GM12878 (cell line): Measurements from ENCODE around the gene OR7G2. TPM values are rescaled to one million over a fixed set of nuclear protein-coding genes. Genes with fewer than 3 reads are reported as not detected.
A peak's percentile ranks its signal among the peaks of the same experiment; 100 is the strongest.

Experiments used
- CBX5 ChIP-seq: sonication (generic); IDR thresholded peaks from 2 replicates; pipeline ENCODE4 v1.6.1; 2016; ENCODE audit warnings: low read depth, moderate library complexity, mild to moderate bottlenecking, inconsistent platforms
- GATAD2B ChIP-seq: fragments of 450-650 bp; conservative IDR thresholded peaks from 2 replicates; pipeline ENCODE4 v1.6.1; 2017; ENCODE audit warnings: low read depth, mild to moderate bottlenecking, moderate library complexity
- HDAC2 ChIP-seq: fragments of 200-600 bp; sonication (generic); IDR thresholded peaks from 2 replicates; pipeline ENCODE4 v1.6.1; 2017
- HDGF ChIP-seq: fragments of 450-650 bp; IDR thresholded peaks from 2 replicates; pipeline ENCODE4 v1.6.1; 2016; ENCODE audit warnings: antibody characterized with exemption
- IKZF1 ChIP-seq: fragments of 450-650 bp; conservative IDR thresholded peaks from 2 replicates; pipeline ENCODE4 v1.6.1; 2017; ENCODE audit warnings: antibody characterized with exemption, mild to moderate bottlenecking
- KLF5 ChIP-seq: fragments of 450-650 bp; IDR thresholded peaks from 2 replicates; pipeline ENCODE4 v1.6.1; 2014; ENCODE audit warnings: mild to moderate bottlenecking; ENCODE audit not compliant: partially characterized antibody
- RBBP5 ChIP-seq: fragments of 200-600 bp; sonication (generic); conservative IDR thresholded peaks from 2 replicates; pipeline ENCODE4 v1.6.1; 2016
- RFX5 ChIP-seq: IDR thresholded peaks from 2 replicates; pipeline ENCODE4 v1.6.1; 2011; ENCODE audit warnings: low read depth, low read length, improper control_type of control experiment
- RUNX3 ChIP-seq: IDR thresholded peaks from 2 replicates; pipeline ENCODE4 v1.6.1; 2012; ENCODE audit warnings: low read length, inconsistent platforms
- SMAD1 ChIP-seq: fragments of 450-650 bp; IDR thresholded peaks from 2 replicates; pipeline ENCODE4 v1.6.1; 2018; ENCODE audit warnings: mild to moderate bottlenecking, low read depth; ENCODE audit not compliant: partially characterized antibody
- STAT3 ChIP-seq: IDR thresholded peaks from 2 replicates; pipeline ENCODE4 v1.6.1; 2011; ENCODE audit warnings: low read depth, low read length, improper control_type of control experiment
- TCF7 ChIP-seq: IDR thresholded peaks from 2 replicates; pipeline ENCODE4 v1.6.1; 2014; ENCODE audit warnings: antibody characterized with exemption, borderline replicate concordance
- YBX1 ChIP-seq: fragments of 450-650 bp; IDR thresholded peaks from 2 replicates; pipeline ENCODE4 v1.6.1; 2016; ENCODE audit warnings: antibody characterized with exemption
- polyA plus RNA-seq, 11 experiments: library from polyadenylated mRNA; depleted of rRNA in 4 of 11; unstranded in 6 of 11; stranded (reverse) in 5 of 11; fragments of >200 nt; fragmentation: Nextera tagmentation in 4 of 11; fragmentation: Illumina TruSeq in 1 of 11; extraction: Ambion mirVana in 4 of 11; extraction: Trizol in 1 of 11; gene quantifications; 1 replicate in 1 of 11; 2 replicates in 10 of 11; pipeline versions ENCODE4 v1.2.1 to v1.2.3, GENCODE V29; 2011 to 2016; ENCODE audit warnings: inconsistent platforms in 2 of 11, missing spikeins in 2 of 11, low read depth in 1 of 11
- total RNA-seq, 4 experiments: library from RNA; depleted of rRNA in 3 of 4; stranded (reverse); fragments of >200 nt in 3 of 4; fragmentation: Illumina TruSeq in 1 of 4; extraction: Trizol in 1 of 4; gene quantifications; 2 replicates each; pipeline versions ENCODE4 v1.2.1 to v1.2.3, GENCODE V29; 2013 to 2021
- TF ChIP-seq, protein P1 (sequence below): IDR thresholded peaks from 2 replicates; pipeline ENCODE4 v1.6.1; 2011; ENCODE audit warnings: borderline replicate concordance, low read depth, mild to moderate bottlenecking, moderate library complexity, low read length; ENCODE audit not compliant: insufficient read depth, poor library complexity, severe bottlenecking
- TF ChIP-seq, protein P2 (sequence below): IDR thresholded peaks from 2 replicates; pipeline ENCODE4 v1.6.1; 2012; ENCODE audit warnings: low read depth, low read length, improper control_type of control experiment
- TF ChIP-seq, protein P3 (sequence below): fragments of 450-650 bp; IDR thresholded peaks from 2 replicates; pipeline ENCODE4 v1.6.1; 2014; ENCODE audit warnings: mild to moderate bottlenecking
- TF ChIP-seq, protein P4 (sequence below): fragments of 150-350 bp; IDR thresholded peaks from 2 replicates; pipeline ENCODE4 v1.6.1; 2014; ENCODE audit warnings: mild to moderate bottlenecking, low read depth, low read length
- TF ChIP-seq, protein P5 (sequence below): fragments of 450-650 bp; IDR thresholded peaks from 2 replicates; pipeline ENCODE4 v1.6.1; 2016; ENCODE audit warnings: mild to moderate bottlenecking

OR7G2 gene
- total and polyA plus RNA-seq, 10 of the 15 experiments (the other 5 are each of a cell fraction or from before 2014, with no cell fraction given): not detected

DNA sequence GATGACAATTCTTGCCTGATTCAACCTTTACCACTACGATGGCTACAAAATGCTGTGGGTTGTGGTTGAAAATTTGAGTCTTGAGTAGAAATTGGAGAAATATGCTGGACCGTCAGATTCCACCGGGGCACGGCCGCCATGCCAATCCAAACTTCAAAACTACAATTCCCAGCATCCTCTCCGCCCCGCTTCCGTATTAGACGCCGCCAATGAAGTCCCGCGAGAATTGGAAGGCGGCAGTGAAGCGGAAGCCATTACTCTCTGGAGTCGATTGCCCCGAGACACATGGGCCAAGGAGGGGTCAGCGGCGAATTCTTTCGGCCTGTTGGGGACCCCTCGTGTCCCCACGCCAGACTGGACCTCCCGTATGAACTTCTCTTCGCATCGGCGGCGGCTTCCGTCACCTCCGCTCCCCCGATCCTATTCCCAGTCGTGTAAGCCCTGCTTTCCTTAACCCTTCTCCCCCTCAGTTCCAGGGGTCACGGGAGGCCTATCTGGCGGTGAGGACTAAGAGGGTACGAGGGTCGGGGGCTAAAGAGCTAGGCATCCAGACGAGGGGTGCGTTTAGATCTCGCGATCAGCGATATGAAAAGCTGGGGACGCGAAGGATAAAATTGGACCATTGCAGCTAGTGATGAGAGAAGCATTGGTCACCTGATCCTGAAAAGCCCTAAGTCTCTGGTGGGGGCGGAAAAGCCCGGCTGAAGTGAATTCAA is 33.0 kb upstream of the OR7G2 start, which contains the start of gene ZNF317 (continued):
- TF ChIP-seq, protein P1, sequence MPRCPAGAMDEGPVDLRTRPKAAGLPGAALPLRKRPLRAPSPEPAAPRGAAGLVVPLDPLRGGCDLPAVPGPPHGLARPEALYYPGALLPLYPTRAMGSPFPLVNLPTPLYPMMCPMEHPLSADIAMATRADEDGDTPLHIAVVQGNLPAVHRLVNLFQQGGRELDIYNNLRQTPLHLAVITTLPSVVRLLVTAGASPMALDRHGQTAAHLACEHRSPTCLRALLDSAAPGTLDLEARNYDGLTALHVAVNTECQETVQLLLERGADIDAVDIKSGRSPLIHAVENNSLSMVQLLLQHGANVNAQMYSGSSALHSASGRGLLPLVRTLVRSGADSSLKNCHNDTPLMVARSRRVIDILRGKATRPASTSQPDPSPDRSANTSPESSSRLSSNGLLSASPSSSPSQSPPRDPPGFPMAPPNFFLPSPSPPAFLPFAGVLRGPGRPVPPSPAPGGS: no peak
- TF ChIP-seq, protein P2, sequence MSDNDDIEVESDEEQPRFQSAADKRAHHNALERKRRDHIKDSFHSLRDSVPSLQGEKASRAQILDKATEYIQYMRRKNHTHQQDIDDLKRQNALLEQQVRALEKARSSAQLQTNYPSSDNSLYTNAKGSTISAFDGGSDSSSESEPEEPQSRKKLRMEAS: peak; percentile 35; the same call in 1 of the 2 replicates
- TF ChIP-seq HDAC2 (no peak), SMAD1 (peak; percentile 61), KLF5 (peak; percentile 89), HDGF (no peak; the same call in 1 of the 2 replicates), STAT3 (no peak), YBX1 (no peak), RUNX3 (no peak; the same call in none of the 2 replicates), RBBP5 (0 out of 2 replicates have a peak, but pooled peaks have one; percentile 74), CBX5 (0 out of 2 replicates have a peak, but pooled peaks have one; percentile 53), RFX5 (no peak), IKZF1 (peak; percentile 82), TCF7 (no peak), GATAD2B (peak; percentile 80)
- TF ChIP-seq, protein P3, sequence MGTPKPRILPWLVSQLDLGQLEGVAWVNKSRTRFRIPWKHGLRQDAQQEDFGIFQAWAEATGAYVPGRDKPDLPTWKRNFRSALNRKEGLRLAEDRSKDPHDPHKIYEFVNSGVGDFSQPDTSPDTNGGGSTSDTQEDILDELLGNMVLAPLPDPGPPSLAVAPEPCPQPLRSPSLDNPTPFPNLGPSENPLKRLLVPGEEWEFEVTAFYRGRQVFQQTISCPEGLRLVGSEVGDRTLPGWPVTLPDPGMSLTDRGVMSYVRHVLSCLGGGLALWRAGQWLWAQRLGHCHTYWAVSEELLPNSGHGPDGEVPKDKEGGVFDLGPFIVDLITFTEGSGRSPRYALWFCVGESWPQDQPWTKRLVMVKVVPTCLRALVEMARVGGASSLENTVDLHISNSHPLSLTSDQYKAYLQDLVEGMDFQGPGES: no peak
- TF ChIP-seq, protein P4, sequence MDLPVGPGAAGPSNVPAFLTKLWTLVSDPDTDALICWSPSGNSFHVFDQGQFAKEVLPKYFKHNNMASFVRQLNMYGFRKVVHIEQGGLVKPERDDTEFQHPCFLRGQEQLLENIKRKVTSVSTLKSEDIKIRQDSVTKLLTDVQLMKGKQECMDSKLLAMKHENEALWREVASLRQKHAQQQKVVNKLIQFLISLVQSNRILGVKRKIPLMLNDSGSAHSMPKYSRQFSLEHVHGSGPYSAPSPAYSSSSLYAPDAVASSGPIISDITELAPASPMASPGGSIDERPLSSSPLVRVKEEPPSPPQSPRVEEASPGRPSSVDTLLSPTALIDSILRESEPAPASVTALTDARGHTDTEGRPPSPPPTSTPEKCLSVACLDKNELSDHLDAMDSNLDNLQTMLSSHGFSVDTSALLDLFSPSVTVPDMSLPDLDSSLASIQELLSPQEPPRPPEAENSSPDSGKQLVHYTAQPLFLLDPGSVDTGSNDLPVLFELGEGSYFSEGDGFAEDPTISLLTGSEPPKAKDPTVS: no peak
- TF ChIP-seq, protein P5, sequence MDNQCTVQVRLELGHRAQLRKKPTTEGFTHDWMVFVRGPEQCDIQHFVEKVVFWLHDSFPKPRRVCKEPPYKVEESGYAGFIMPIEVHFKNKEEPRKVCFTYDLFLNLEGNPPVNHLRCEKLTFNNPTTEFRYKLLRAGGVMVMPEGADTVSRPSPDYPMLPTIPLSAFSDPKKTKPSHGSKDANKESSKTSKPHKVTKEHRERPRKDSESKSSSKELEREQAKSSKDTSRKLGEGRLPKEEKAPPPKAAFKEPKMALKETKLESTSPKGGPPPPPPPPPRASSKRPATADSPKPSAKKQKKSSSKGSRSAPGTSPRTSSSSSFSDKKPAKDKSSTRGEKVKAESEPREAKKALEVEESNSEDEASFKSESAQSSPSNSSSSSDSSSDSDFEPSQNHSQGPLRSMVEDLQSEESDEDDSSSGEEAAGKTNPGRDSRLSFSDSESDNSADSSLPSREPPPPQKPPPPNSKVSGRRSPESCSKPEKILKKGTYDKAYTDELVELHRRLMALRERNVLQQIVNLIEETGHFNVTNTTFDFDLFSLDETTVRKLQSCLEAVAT: 0 out of 2 replicates have a peak, but pooled peaks have one; percentile 41
